Naive thymus-derived CD4-positive, alpha-beta T cell (primary cell): ENCODE measurements around the gene CLDN10. TPM values are rescaled to one million over a fixed set of nuclear protein-coding genes. Genes with fewer than 3 reads are reported as not detected.
A peak's percentile ranks its signal among the peaks of the same experiment; 100 is the strongest.
"Not testable (repeated sequence)": the region's sequence is repeated elsewhere in the genome, so short reads cannot be mapped to it uniquely, and the experiment has no call there.

ENCODE experiments used
- ATAC-seq: fragments of 150-1000 bp; cut with Tn5 transposase; 2 replicates; pipeline ENCODE4 v1.10.0; 2021; ENCODE audit warnings: mild to moderate bottlenecking, moderate library complexity
- CTCF ChIA-PET: fragments of 350-600 bp; sonication (Branson Sonifier 250); formaldehyde crosslinking; loops from one replicate; lab custom pipeline; 2021; ENCODE audit warnings: antibody characterized with exemption; lab: Charles Lee
- POLR2A ChIA-PET: fragments of 350-600 bp; sonication (Branson Sonifier 250); formaldehyde crosslinking; loops from one replicate; lab custom pipeline; 2021; ENCODE audit warnings: antibody characterized with exemption, inconsistent platforms; lab: Charles Lee
- DNase-seq, 9 donors: peaks; one replicate each; pipeline versions ENCODE4 v3.0.0 to v3.0.0-alpha.2; 2020 to 2022; ENCODE audit warnings: mixed read lengths in 1 of 9
- H3K27ac ChIP-seq: one replicate; pipeline ENCODE4 v1.7.0; 2013; ENCODE audit warnings: mild to moderate bottlenecking, low read depth, low read length, moderate library complexity
- H3K27me3 ChIP-seq, 2 donors: one replicate each; pipeline ENCODE4 v1.7.0; 2013; ENCODE audit warnings: low read length in 2 of 2, mild to moderate bottlenecking in 2 of 2, moderate library complexity in 2 of 2; ENCODE audit not compliant: control insufficient read depth in 2 of 2, insufficient read depth in 2 of 2
- H3K36me3 ChIP-seq, 3 experiments: 1 replicate in 2 of 3; 2 replicates in 1 of 3; pipeline ENCODE4 v1.7.0; 2013; ENCODE audit warnings: low read length in 3 of 3, mild to moderate bottlenecking in 3 of 3, moderate library complexity in 1 of 3; ENCODE audit not compliant: insufficient read depth in 3 of 3, control insufficient read depth in 2 of 3
- H3K4me1 ChIP-seq, 2 donors: one replicate each; pipeline ENCODE4 v1.7.0; 2013; ENCODE audit warnings: low read length in 2 of 2, mild to moderate bottlenecking in 2 of 2, moderate library complexity in 1 of 2; ENCODE audit not compliant: control insufficient read depth in 2 of 2, insufficient read depth in 2 of 2
- H3K4me3 ChIP-seq: 2 replicates; pipeline ENCODE4 v1.7.0; 2013; ENCODE audit warnings: mild to moderate bottlenecking, low read length
- H3K9me3 ChIP-seq, 3 experiments: 1 replicate in 2 of 3; 2 replicates in 1 of 3; pipeline ENCODE4 v1.7.0; 2013; ENCODE audit warnings: low read length in 3 of 3; ENCODE audit not compliant: control insufficient read depth in 2 of 3
- H3K27ac Mint-ChIP-seq, 9 donors: one replicate each; pipeline ENCODE4 v1.8.0; 2020 to 2022; ENCODE audit warnings: mixed read lengths in 9 of 9, mild to moderate bottlenecking in 8 of 9, moderate library complexity in 5 of 9, inconsistent platforms in 2 of 9
- H3K27me3 Mint-ChIP-seq, 5 donors: one replicate each; pipeline ENCODE4 v1.8.0; 2021 to 2022; ENCODE audit warnings: mixed read lengths in 5 of 5, mild to moderate bottlenecking in 1 of 5
- H3K36me3 Mint-ChIP-seq, 5 donors: one replicate each; pipeline ENCODE4 v1.8.0; 2020 to 2022; ENCODE audit warnings: mixed read lengths in 5 of 5, mild to moderate bottlenecking in 3 of 5, inconsistent platforms in 1 of 5
- H3K4me1 Mint-ChIP-seq, 7 donors: one replicate each; pipeline ENCODE4 v1.8.0; 2020 to 2022; ENCODE audit warnings: mixed read lengths in 7 of 7, mild to moderate bottlenecking in 3 of 7, inconsistent platforms in 1 of 7
- H3K4me3 Mint-ChIP-seq, 10 donors: one replicate each; pipeline ENCODE4 v1.8.0; 2020 to 2022; ENCODE audit warnings: mild to moderate bottlenecking in 10 of 10, mixed read lengths in 10 of 10, moderate library complexity in 6 of 10, inconsistent platforms in 2 of 10
- H3K9me3 Mint-ChIP-seq, 11 donors: one replicate each; pipeline ENCODE4 v1.8.0; 2020 to 2022; ENCODE audit warnings: mixed read lengths in 11 of 11, mild to moderate bottlenecking in 4 of 11, inconsistent platforms in 1 of 11, moderate library complexity in 1 of 11
- intact Hi-C, 2 donors: fragments of 100-400 bp; cut with micrococcal nuclease; formaldehyde crosslinking; loops; one replicate each; pipeline ENCODE4 v1.15.1; 2023
- polyA plus RNA-seq, 2 donors: library from polyadenylated mRNA; unstranded; fragments of 300-500 nt; fragmentation: Illumina TruSeq; gene quantifications; one replicate each; pipeline ENCODE4 v1.2.3, GENCODE V29; 2021
- total RNA-seq, 6 experiments: library from RNA in 5 of 6; stranded (reverse) in 5 of 6; gene quantifications; 1 replicate in 5 of 6; 2 replicates in 1 of 6; pipeline ENCODE4 v1.2.3 and lab custom pipeline; 2021 to 2026

CLDN10 gene
- total and polyA plus RNA-seq, 7 experiments from 2014 or later = not detected

DNA sequence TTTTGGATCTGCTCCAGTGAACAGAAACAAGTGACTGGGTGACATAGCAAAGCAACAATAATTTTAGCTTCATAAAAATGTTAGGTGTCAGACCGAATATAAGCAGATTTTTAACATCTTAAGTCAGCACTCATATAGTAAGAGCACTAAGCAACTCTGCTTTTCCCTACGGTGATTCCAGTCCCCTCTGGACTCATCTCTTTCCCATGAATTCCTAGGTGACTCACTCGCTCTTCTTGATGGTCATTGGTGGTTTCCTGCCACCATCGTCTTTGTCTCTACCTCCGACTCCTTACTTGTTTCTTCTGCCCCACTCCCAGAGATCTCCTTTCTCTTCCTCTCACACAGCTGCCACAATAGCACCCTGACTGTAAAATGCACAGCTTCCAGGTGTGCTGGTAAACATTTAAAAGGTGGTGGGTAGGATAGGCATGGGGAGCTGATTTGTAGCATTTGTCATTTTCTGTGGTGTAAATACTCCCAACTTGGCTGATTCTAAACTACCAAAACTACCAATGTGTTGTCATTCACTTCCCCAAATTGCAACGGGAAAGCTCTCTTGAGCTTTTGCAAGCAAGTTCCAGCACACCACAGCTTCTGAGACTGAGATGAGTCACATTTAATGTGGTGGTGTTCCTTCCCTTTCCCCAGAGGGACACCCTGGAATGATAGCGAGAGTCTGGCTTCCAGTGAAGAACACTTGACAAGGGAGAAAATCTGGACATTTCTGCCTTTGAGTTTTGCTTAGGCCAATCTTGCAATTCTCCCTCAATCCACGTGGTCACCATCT, 42.8 kb upstream of the CLDN10 start:
- Histone ChIP-seq H3K4me3 (no peak overlapping the region), H3K4me1 (no peaks in the 10 kb centered on the region), H3K27ac (no peak overlapping the region), H3K9me3 (no peaks in the 10 kb centered on the region), H3K36me3 (no peaks in the 10 kb centered on the region), H3K27me3 (no peaks in the 10 kb centered on the region)
- ATAC-seq (peak; percentile 68), DNase-seq (no peak)
- ChIA-PET CTCF (no interaction called here), POLR2A (no interaction called here)
- no peaks in the 10 kb centered on the region for H3K4me1 Mint-ChIP-seq
- peaks cover 0 to 4% (median 0%) of the 10 kb centered on the region in 5 donors for H3K36me3 Mint-ChIP-seq
- H3K9me3 Mint-ChIP-seq = peaks cover 0 to 4% (median 0%) of the 10 kb centered on the region in 11 donors
- H3K4me3 Mint-ChIP-seq = no peak overlapping the region
- H3K27ac Mint-ChIP-seq = no peak overlapping the region
- intact Hi-C loops = no loop called here
- peaks cover 0 to 27% (median 18%) of the 10 kb centered on the region in 5 donors for H3K27me3 Mint-ChIP-seq

DNA sequence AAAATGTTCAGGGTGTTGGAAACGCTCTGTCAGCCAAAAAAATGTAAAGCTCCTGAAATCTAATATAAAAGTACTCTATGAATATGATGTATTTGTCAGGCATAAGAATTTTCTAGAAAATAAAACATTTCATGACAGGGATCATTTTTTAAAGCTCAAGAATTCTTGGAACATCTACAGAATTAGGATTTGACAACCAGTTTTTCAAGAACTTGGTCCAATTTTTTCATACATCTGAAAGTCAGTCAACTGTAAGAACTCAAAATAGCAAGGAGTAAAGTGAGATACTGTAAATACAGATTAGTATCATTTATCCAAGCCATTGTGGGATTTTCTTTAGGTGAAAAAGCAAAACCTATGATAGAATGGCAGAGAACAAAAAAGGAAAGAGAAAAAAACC, 41.6 kb upstream of the CLDN10 start:
- no peaks in the 10 kb centered on the region for H3K27me3 ChIP-seq
- H3K4me3 Mint-ChIP-seq = no peak overlapping the region
- intact Hi-C loops = no loop called here
- no peaks in the 10 kb centered on the region for H3K4me1 ChIP-seq
- ATAC-seq (no peak), DNase-seq (no peak)
- no peaks in the 10 kb centered on the region for H3K36me3 ChIP-seq
- H3K27me3 Mint-ChIP-seq = peaks cover 0 to 32% (median 12%) of the 10 kb centered on the region in 5 donors
- POLR2A ChIA-PET = no interaction called here
- peaks cover 0 to 5% (median 0%) of the 10 kb centered on the region in 5 donors for H3K36me3 Mint-ChIP-seq
- no peak overlapping the region for H3K27ac ChIP-seq
- no peak overlapping the region for H3K27ac Mint-ChIP-seq
- no peaks in the 10 kb centered on the region for H3K9me3 ChIP-seq
- CTCF ChIA-PET = no interaction called here
- H3K4me1 Mint-ChIP-seq = no peaks in the 10 kb centered on the region
- H3K9me3 Mint-ChIP-seq = peaks cover 0 to 4% (median 0%) of the 10 kb centered on the region in 11 donors
- H3K4me3 ChIP-seq = no peak overlapping the region

DNA sequence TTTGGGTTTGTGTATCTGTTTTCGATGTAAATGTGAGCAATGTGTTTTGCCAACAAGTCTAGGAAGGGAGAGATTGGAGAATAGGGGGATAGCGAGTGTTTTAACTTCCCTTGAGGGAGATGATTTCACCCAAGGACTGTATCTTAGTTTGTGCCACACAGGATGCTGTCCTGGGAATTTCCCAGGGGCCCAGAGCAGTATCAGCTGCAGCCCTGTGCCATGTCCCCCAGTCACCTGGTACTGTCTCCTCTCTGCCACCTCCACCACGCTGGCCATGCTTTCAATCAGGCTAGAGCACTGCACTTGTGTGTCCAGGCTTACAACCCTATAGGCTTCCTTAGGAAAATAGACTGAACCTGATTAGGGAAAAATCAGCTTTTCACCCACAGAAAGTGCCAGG, 40.1 kb upstream of the CLDN10 start:
- H3K27ac Mint-ChIP-seq = no peak overlapping the region
- Histone ChIP-seq H3K36me3 (no peaks in the 10 kb centered on the region), H3K27ac (no peak overlapping the region), H3K4me3 (no peak overlapping the region), H3K4me1 (no peaks in the 10 kb centered on the region), H3K9me3 (no peaks in the 10 kb centered on the region), H3K27me3 (no peaks in the 10 kb centered on the region)
- peaks cover 0 to 4% (median 0%) of the 10 kb centered on the region in 11 donors for H3K9me3 Mint-ChIP-seq
- no peaks in the 10 kb centered on the region for H3K4me1 Mint-ChIP-seq
- intact Hi-C loops = no loop called here
- DNase-seq (no peak), ATAC-seq (no peak)
- POLR2A ChIA-PET = no interaction called here
- H3K36me3 Mint-ChIP-seq = peaks cover 0 to 5% (median 0%) of the 10 kb centered on the region in 5 donors
- no peak overlapping the region for H3K4me3 Mint-ChIP-seq
- CTCF ChIA-PET = no interaction called here
- peaks cover 5 to 35% (median 20%) of the 10 kb centered on the region in 5 donors for H3K27me3 Mint-ChIP-seq

DNA sequence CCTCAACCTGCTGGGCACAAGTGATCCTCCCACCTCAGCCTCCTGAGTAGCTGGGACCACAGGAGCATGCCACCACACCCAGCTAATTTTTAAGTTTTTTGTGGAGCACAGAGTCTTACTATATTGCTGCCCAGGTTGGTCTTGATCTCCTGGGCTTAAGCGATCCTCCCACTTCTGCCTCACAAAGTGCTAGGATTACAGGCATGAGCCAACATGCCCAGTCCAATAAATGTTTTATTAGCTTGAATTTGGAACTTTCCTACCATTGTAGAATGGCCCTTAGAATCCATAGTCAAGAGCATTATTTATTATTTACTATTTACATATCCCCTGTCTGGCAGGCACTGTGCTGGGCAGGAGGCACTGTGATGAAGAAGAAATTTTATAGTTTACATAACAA, 39.6 kb upstream of the CLDN10 start:
- ATAC-seq (no peak), DNase-seq (no peak)
- peaks cover 0 to 5% (median 0%) of the 10 kb centered on the region in 5 donors for H3K36me3 Mint-ChIP-seq
- H3K27me3 Mint-ChIP-seq = peaks cover 5 to 38% (median 21%) of the 10 kb centered on the region in 5 donors
- H3K4me3 Mint-ChIP-seq = no peak overlapping the region
- H3K4me1 Mint-ChIP-seq = no peaks in the 10 kb centered on the region
- CTCF ChIA-PET = no interaction called here
- Histone ChIP-seq H3K27me3 (no peaks in the 10 kb centered on the region), H3K27ac (no peak overlapping the region), H3K4me1 (no peaks in the 10 kb centered on the region), H3K9me3 (no peaks in the 10 kb centered on the region), H3K36me3 (no peaks in the 10 kb centered on the region), H3K4me3 (no peak overlapping the region)
- intact Hi-C loops = no loop called here
- H3K9me3 Mint-ChIP-seq = peaks cover 0 to 4% (median 0%) of the 10 kb centered on the region in 11 donors
- POLR2A ChIA-PET = no interaction called here
- H3K27ac Mint-ChIP-seq = no peak overlapping the region

DNA sequence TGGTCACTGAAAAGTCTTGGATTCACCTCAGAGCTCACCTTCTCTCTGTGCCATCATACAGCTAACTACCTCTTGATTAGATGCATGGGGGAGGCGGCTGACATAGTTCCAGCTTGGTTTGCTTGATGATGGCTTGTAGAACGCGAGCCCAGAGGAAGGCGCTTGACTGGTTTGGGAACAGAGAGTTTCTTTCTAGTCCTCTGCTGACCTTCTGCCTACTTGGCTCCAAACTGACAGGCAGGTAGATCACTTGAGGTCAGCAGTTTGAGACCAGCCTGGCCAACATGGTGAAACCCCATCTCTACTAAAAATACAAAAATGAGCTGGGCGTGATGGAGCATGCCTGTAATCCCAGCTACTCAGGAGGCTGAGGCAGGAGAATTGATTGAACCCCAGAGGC, 36.9 kb upstream of the CLDN10 start:
- H3K4me1 Mint-ChIP-seq, H3K4me1 ChIP-seq, H3K27me3 ChIP-seq, H3K9me3 ChIP-seq, H3K27ac Mint-ChIP-seq, POLR2A ChIA-PET, H3K36me3 ChIP-seq, ATAC-seq, H3K36me3 Mint-ChIP-seq, H3K4me3 ChIP-seq, H3K27ac ChIP-seq, DNase-seq, H3K4me3 Mint-ChIP-seq, H3K9me3 Mint-ChIP-seq, intact Hi-C loops: not testable (repeated sequence)
- peaks cover 7 to 38% (median 26%) of the 10 kb centered on the region in 5 donors for H3K27me3 Mint-ChIP-seq
- CTCF ChIA-PET = interaction anchor here (0.6 kb wide), 1 partner anchor 17 kb away, joined by 3 read pairs; no protein-coding TSS in a partner anchor

DNA sequence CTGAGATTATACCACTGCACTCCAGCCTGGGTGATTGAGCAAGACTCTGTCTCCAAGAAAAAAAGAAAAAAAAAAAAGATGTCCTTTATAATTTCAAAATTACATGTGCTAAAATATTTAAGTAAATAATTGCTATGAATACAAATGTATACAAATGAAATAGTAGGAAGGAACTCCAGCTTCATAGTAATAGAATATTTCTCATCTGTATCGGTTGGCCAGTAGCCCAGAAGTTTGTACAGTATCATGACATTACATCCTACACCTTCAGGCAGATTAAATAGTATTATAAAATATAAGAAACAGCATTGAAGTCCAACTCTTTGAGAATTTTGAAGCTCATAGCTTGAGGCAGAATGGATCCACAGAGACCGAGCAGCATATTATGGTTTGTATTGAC, 36.5 kb upstream of the CLDN10 start:
- no peak for ATAC-seq
- H3K9me3 Mint-ChIP-seq = peaks cover 0 to 4% (median 0%) of the 10 kb centered on the region in 11 donors

More for the DNA sequence above, 36.5 kb upstream of the CLDN10 start:
- no peaks in the 10 kb centered on the region for H3K4me1 Mint-ChIP-seq
- H3K4me1 ChIP-seq = no peaks in the 10 kb centered on the region
- no peak for DNase-seq
- H3K9me3 ChIP-seq = no peaks in the 10 kb centered on the region
- H3K27me3 Mint-ChIP-seq = peaks cover 7 to 38% (median 27%) of the 10 kb centered on the region in 5 donors
- no peak overlapping the region for H3K4me3 ChIP-seq
- no peak overlapping the region for H3K4me3 Mint-ChIP-seq
- peaks cover 0 to 5% (median 0%) of the 10 kb centered on the region in 5 donors for H3K36me3 Mint-ChIP-seq
- no peaks in the 10 kb centered on the region for H3K36me3 ChIP-seq
- H3K27ac Mint-ChIP-seq = no peak overlapping the region
- no peak overlapping the region for H3K27ac ChIP-seq
- ChIA-PET CTCF (interaction anchor here (0.6 to 0.7 kb wide), 2 partner anchors 16 to 285 kb away, joined by 3 to 4 read pairs; no protein-coding TSS in a partner anchor), POLR2A (no interaction called here)
- H3K27me3 ChIP-seq = no peaks in the 10 kb centered on the region
- intact Hi-C loops = no loop called here
